Astrocyte (in vitro differentiated cells and primary cell): ENCODE measurements around the gene IL12RB1. TPM values are rescaled to one million over a fixed set of nuclear protein-coding genes. Genes with fewer than 3 reads are reported as not detected.
A peak's percentile ranks its signal among the peaks of the same experiment; 100 is the strongest.

Source experiments
- DNase-seq: peaks from one replicate; pipeline ENCODE4 v3.0.0-alpha.2; 2010; ENCODE audit warnings: low read depth
- FAIRE-seq: peaks from 2 replicates; lab custom pipeline; 2011; peaks lifted over from hg19 to GRCh38; lab: Jason Lieb, UNC
- H2AFZ ChIP-seq: 2 replicates; pipeline ENCODE4 v1.6.0; 2012; ENCODE audit warnings: low read depth, low read length, inconsistent platforms
- H3K27ac ChIP-seq: 2 replicates; pipeline ENCODE4 v1.5.1; 2011; ENCODE audit warnings: low read depth, low read length, inconsistent platforms
- H3K27me3 ChIP-seq: 2 replicates; pipeline ENCODE4 v1.6.0; 2011; ENCODE audit warnings: low read length, inconsistent platforms; ENCODE audit not compliant: insufficient read depth
- H3K36me3 ChIP-seq: 2 replicates; pipeline ENCODE4 v1.5.1; 2011; ENCODE audit warnings: low read length, inconsistent platforms; ENCODE audit not compliant: insufficient read depth
- H3K4me1 ChIP-seq: 2 replicates; pipeline ENCODE4 v1.5.1; 2011; ENCODE audit warnings: low read length, inconsistent platforms; ENCODE audit not compliant: insufficient read depth
- H3K4me2 ChIP-seq: 2 replicates; pipeline ENCODE4 v1.6.0; 2012; ENCODE audit warnings: low read length, inconsistent platforms
- H3K4me3 ChIP-seq: 2 replicates; pipeline ENCODE4 v1.5.1; 2011; ENCODE audit warnings: low read depth, mild to moderate bottlenecking, low read length, inconsistent platforms; ENCODE audit not compliant: insufficient read depth
- H3K79me2 ChIP-seq: 2 replicates; pipeline ENCODE4 v1.6.0; 2012; ENCODE audit warnings: mild to moderate bottlenecking, low read length, inconsistent platforms; ENCODE audit not compliant: insufficient read depth
- H3K9ac ChIP-seq: 2 replicates; pipeline ENCODE4 v1.6.0; 2012; ENCODE audit warnings: mild to moderate bottlenecking, low read length, inconsistent platforms
- H3K9me3 ChIP-seq: 2 replicates; pipeline ENCODE4 v1.5.1; 2012; ENCODE audit warnings: low read depth, mild to moderate bottlenecking, low read length, inconsistent platforms; ENCODE audit not compliant: insufficient read depth
- H4K20me1 ChIP-seq: 2 replicates; pipeline ENCODE4 v1.6.0; 2012; ENCODE audit warnings: low read length, inconsistent platforms; ENCODE audit not compliant: insufficient read depth
- H3K27ac Mint-ChIP-seq: one replicate; pipeline ENCODE4 v1.8.0; 2021; ENCODE audit warnings: mild to moderate bottlenecking, mixed read lengths; ENCODE audit not compliant: unreplicated experiment
- H3K27me3 Mint-ChIP-seq: one replicate; pipeline ENCODE4 v1.8.0; 2021; ENCODE audit warnings: low read depth, mixed read lengths; ENCODE audit not compliant: unreplicated experiment
- H3K36me3 Mint-ChIP-seq: one replicate; pipeline ENCODE4 v1.8.0; 2021; ENCODE audit warnings: low read depth, mixed read lengths; ENCODE audit not compliant: unreplicated experiment
- H3K4me1 Mint-ChIP-seq: one replicate; pipeline ENCODE4 v1.8.0; 2021; ENCODE audit warnings: low read depth, mixed read lengths; ENCODE audit not compliant: unreplicated experiment
- H3K4me3 Mint-ChIP-seq: one replicate; pipeline ENCODE4 v1.8.0; 2021; ENCODE audit warnings: mild to moderate bottlenecking, moderate library complexity, mixed read lengths; ENCODE audit not compliant: unreplicated experiment
- H3K9me3 Mint-ChIP-seq: one replicate; pipeline ENCODE4 v1.8.0; 2021; ENCODE audit warnings: mild to moderate bottlenecking, mixed read lengths; ENCODE audit not compliant: unreplicated experiment
- EZH2 ChIP-seq: IDR thresholded peaks from 2 replicates; pipeline ENCODE4 v1.6.1; 2012; ENCODE audit warnings: mild to moderate bottlenecking, low read length, inconsistent platforms; ENCODE audit not compliant: insufficient read depth
- total RNA-seq: library from RNA; stranded (reverse); gene quantifications from 2 replicates; pipeline ENCODE4 v1.2.1, GENCODE V29; 2021
- TF ChIP-seq, protein P1 (sequence below): IDR thresholded peaks from 2 replicates; pipeline ENCODE4 v1.5.1; 2011; ENCODE audit warnings: low read depth, mild to moderate bottlenecking, inconsistent platforms, low read length, moderate library complexity; ENCODE audit not compliant: insufficient read depth

Gene IL12RB1
- total RNA-seq, 1 donor from 2014 or later: 0.07 TPM

DNA sequence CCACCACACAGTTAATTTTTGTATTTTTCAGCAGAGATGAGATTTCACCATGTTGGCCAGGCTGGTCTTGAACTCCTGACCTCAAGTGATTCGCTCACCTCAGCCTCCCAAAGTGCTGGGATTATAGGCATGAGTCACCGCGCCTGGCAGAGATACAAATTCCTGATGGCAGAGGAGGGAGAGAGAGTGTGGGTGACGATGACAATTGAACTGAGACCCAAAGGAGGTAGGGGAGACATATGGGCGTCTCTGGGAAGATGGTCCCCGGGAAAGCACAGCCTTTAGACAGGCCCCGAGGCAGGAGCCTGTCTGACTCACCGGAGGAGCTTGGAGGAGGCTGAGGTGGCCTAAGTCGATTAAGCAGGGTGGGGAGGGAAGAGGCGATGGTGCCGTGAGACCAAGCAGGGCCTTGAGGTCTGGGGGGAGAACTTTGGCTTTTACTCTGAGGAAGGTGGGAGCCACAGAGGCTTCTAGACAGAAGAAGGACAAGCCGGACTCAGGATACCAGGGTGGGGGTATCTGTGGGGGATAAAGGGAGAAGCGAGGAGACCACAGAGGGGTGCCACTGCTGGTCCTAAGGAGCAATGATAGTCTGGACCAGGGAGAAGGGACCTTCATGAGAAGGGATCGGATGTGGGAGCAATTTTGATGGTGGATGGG, 40.5 kb downstream of the IL12RB1 start:
- no peak overlapping the region for H3K4me2 ChIP-seq
- H3K36me3 ChIP-seq: no peaks in the 10 kb centered on the region
- Mint-ChIP-seq H3K9me3 (no peaks in the 10 kb centered on the region), H3K27me3 (peaks cover 34% of the 10 kb centered on the region), H3K4me1 (peaks cover 5% of the 10 kb centered on the region), H3K4me3 (no peak overlapping the region), H3K36me3 (no peaks in the 10 kb centered on the region), H3K27ac (no peak overlapping the region)
- peaks cover 9% of the 10 kb centered on the region for H3K27me3 ChIP-seq
- no peaks in the 10 kb centered on the region for H4K20me1 ChIP-seq
- H3K4me3 ChIP-seq: no peak overlapping the region
- no peak overlapping the region for H2AFZ ChIP-seq
- H3K4me1 ChIP-seq: peaks cover 6% of the 10 kb centered on the region
- DNase-seq (peak; percentile 66), FAIRE-seq (no peak)
- H3K27ac ChIP-seq: no peak overlapping the region
- peaks cover 5% of the 10 kb centered on the region for H3K9me3 ChIP-seq
- H3K79me2 ChIP-seq: no peaks in the 10 kb centered on the region
- TF ChIP-seq, protein P1, sequence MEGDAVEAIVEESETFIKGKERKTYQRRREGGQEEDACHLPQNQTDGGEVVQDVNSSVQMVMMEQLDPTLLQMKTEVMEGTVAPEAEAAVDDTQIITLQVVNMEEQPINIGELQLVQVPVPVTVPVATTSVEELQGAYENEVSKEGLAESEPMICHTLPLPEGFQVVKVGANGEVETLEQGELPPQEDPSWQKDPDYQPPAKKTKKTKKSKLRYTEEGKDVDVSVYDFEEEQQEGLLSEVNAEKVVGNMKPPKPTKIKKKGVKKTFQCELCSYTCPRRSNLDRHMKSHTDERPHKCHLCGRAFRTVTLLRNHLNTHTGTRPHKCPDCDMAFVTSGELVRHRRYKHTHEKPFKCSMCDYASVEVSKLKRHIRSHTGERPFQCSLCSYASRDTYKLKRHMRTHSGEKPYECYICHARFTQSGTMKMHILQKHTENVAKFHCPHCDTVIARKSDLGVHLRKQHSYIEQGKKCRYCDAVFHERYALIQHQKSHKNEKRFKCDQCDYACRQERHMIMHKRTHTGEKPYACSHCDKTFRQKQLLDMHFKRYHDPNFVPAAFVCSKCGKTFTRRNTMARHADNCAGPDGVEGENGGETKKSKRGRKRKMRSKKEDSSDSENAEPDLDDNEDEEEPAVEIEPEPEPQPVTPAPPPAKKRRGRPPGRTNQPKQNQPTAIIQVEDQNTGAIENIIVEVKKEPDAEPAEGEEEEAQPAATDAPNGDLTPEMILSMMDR: no peak
- no peak for TF ChIP-seq EZH2
- no peak overlapping the region for H3K9ac ChIP-seq

DNA sequence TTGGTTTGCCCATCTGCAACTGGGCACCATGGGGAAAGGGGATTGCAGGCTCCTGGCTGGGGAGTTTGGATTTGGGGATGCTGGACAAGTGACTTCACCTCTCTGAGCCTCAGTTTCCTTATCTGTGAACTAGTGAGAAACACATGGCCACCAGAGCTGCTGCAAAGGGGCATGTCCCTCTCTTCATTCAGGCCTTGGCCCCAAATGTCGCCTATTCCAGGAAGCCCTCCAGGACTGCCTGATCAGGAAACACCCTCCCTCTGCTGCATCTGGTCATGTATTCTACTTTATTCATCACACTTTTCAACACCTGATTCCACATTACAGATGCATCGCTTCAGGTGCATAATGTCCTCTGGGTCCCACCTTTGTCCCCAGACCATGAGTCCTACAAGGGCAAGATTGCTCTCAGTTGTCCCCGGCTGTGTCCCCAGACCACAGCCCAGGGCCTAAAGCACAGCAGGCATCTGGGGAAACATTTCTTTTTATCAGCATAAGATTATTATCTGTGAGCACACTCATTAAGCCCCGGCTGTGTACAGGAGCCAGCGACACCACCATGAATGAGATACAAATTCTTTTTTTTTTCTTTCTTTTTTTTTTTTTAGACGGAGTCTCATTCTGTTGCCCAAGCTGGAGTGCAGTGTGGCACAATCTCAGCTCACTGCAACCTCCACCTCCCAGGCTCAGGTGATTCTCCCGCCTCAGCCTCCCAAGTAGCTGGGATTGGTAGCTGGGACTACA, 41.3 kb downstream of the IL12RB1 start:
- TF ChIP-seq EZH2: no peak
- TF ChIP-seq, protein P1: no peak
- no peak overlapping the region for H3K27ac ChIP-seq
- Mint-ChIP-seq H3K4me3 (no peak overlapping the region), H3K9me3 (no peaks in the 10 kb centered on the region), H3K27me3 (peaks cover 38% of the 10 kb centered on the region), H3K36me3 (no peaks in the 10 kb centered on the region), H3K27ac (no peak overlapping the region), H3K4me1 (peaks cover 5% of the 10 kb centered on the region)
- no peaks in the 10 kb centered on the region for H3K36me3 ChIP-seq
- peaks cover 16% of the 10 kb centered on the region for H3K27me3 ChIP-seq
- peak overlapping the region; percentile 81 for H3K4me2 ChIP-seq
- H4K20me1 ChIP-seq: no peaks in the 10 kb centered on the region
- DNase-seq (no peak), FAIRE-seq (no peak)
- peaks cover 5% of the 10 kb centered on the region for H3K9me3 ChIP-seq
- peak overlapping the region; percentile 47 for H3K4me3 ChIP-seq
- H2AFZ ChIP-seq: peak overlapping the region; percentile 64
- peak overlapping the region; percentile 33 for H3K9ac ChIP-seq
- H3K4me1 ChIP-seq: peaks cover 6% of the 10 kb centered on the region
- H3K79me2 ChIP-seq: no peaks in the 10 kb centered on the region
